Neural progenitor cell (in vitro differentiated cells): ENCODE measurements around the gene PHACTR2. TPM values are rescaled to one million over a fixed set of nuclear protein-coding genes. Genes with fewer than 3 reads are reported as not detected.

Experiments
- DNase-seq: peaks from one replicate; pipeline ENCODE4 v3.0.0-alpha.2; 2016; ENCODE audit warnings: low spot score
- H2AFZ ChIP-seq: fragments of 200-600 bp; sonication (generic); replicated peaks from 2 replicates; pipeline ENCODE4 v1.6.1; 2016; ENCODE audit warnings: antibody characterized with exemption
- H3F3A ChIP-seq: fragments of 200-600 bp; sonication (generic); 2 replicates; pipeline ENCODE4 v1.6.1; 2016; ENCODE audit warnings: antibody characterized with exemption, low read depth
- H3K27ac ChIP-seq: fragments of 200-600 bp; sonication (generic); 2 replicates; pipeline ENCODE4 v1.5.1; 2016; ENCODE audit warnings: mild to moderate bottlenecking
- H3K27me3 ChIP-seq: fragments of 200-600 bp; sonication (generic); 2 replicates; pipeline ENCODE4 v1.6.1; 2016; ENCODE audit warnings: mild to moderate bottlenecking, moderate library complexity
- H3K36me3 ChIP-seq: fragments of 200-600 bp; sonication (generic); 2 replicates; pipeline ENCODE4 v1.5.1; 2016
- H3K4me1 ChIP-seq: fragments of 200-600 bp; sonication (generic); 2 replicates; pipeline ENCODE4 v1.6.1; 2016; ENCODE audit warnings: mixed run types
- H3K4me2 ChIP-seq: fragments of 200-600 bp; sonication (generic); 2 replicates; pipeline ENCODE4 v1.6.1; 2016
- H3K4me3 ChIP-seq: fragments of 200-600 bp; sonication (generic); 2 replicates; pipeline ENCODE4 v1.5.1; 2016
- H3K79me2 ChIP-seq: fragments of 200-600 bp; sonication (generic); 2 replicates; pipeline ENCODE4 v1.6.1; 2016; ENCODE audit warnings: low read depth
- H3K9ac ChIP-seq: fragments of 200-600 bp; sonication (generic); 2 replicates; pipeline ENCODE4 v1.6.1; 2016
- H3K9me3 ChIP-seq: fragments of 200-600 bp; sonication (generic); 2 replicates; pipeline ENCODE4 v1.5.1; 2016; ENCODE audit warnings: low read depth
- H4K20me1 ChIP-seq: fragments of 200-600 bp; sonication (generic); 2 replicates; pipeline ENCODE4 v1.6.1; 2016; ENCODE audit warnings: low read depth
- H3K27ac Mint-ChIP-seq: 3 replicates; pipeline ENCODE4 v1.8.0; 2021; ENCODE audit warnings: mixed read lengths
- H3K27me3 Mint-ChIP-seq: 2 replicates; pipeline ENCODE4 v1.8.0; 2022; ENCODE audit warnings: low read depth, mild to moderate bottlenecking, inconsistent platforms, moderate library complexity, mixed read lengths; ENCODE audit not compliant: insufficient read depth
- H3K36me3 Mint-ChIP-seq: 3 replicates; pipeline ENCODE4 v1.8.0; 2021; ENCODE audit warnings: mixed read lengths
- H3K4me1 Mint-ChIP-seq: 3 replicates; pipeline ENCODE4 v1.8.0; 2021; ENCODE audit warnings: mixed read lengths
- H3K4me3 Mint-ChIP-seq: 3 replicates; pipeline ENCODE4 v1.8.0; 2021; ENCODE audit warnings: mild to moderate bottlenecking, moderate library complexity, mixed read lengths
- H3K9me3 Mint-ChIP-seq: 3 replicates; pipeline ENCODE4 v1.8.0; 2020; ENCODE audit warnings: mixed read lengths
- EZH2 ChIP-seq: fragments of 200-600 bp; sonication (generic); IDR thresholded peaks from 2 replicates; pipeline ENCODE4 v1.6.1; 2017; ENCODE audit warnings: antibody characterized with exemption, mild to moderate bottlenecking, moderate library complexity
- EZH2phosphoT487 ChIP-seq: fragments of 200-600 bp; sonication (generic); IDR thresholded peaks from 2 replicates; pipeline ENCODE4 v1.6.1; 2017; ENCODE audit warnings: antibody characterized with exemption
- total RNA-seq: library from RNA; depleted of rRNA; stranded (reverse); fragments of >200 nt; gene quantifications from 2 replicates; pipeline ENCODE4 v1.2.3, GENCODE V29; 2015; ENCODE audit warnings: low replicate concordance
- TF ChIP-seq, protein P1 (sequence below): fragments of 200-600 bp; sonication (generic); IDR thresholded peaks from 2 replicates; pipeline ENCODE4 v1.5.1; 2017; ENCODE audit warnings: antibody characterized with exemption, mild to moderate bottlenecking

PHACTR2 gene
- total RNA-seq, 1 donor from 2014 or later: 45.4 TPM

DNA sequence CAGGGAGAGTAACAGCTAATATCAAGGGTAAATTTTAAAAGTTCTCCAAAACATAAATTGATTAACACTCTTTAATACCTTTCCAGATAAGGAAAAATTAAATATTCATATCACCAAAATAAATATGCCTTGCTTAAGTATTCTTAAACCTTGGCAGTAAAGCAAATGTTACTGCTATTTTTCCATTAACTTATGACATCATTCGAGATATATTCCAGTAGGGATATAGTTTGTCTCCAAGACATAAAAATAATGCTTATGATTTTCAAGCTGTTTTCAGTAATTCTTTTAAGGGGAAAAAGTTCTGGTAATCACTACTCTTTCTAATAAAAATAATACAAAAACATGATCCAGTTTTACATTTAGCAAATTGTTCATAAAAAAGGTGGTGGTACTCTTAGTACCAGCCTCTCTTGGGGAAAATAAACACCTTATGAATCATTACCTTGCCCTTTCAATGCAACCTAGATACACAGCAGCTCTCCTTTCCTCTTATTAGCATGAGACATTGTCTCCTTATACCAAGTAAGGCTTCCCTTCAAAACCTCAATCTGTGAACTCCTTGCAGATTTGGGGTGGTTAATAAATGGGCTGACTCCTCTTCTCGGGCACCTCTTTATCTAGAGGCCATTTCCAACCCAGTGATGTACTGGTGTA is 133.9 kb downstream of the PHACTR2 start:
- DNase-seq: no peak
- Mint-ChIP-seq H3K4me1 (peaks cover 7% of the 10 kb centered on the region), H3K27me3 (no peaks in the 10 kb centered on the region), H3K9me3 (no peaks in the 10 kb centered on the region), H3K4me3 (no peak overlapping the region), H3K27ac (no peak overlapping the region), H3K36me3 (peaks cover 21% of the 10 kb centered on the region)
- Histone ChIP-seq H3K9ac (no peak overlapping the region), H3K27ac (no peak overlapping the region), H3K27me3 (no peaks in the 10 kb centered on the region), H4K20me1 (no peaks in the 10 kb centered on the region), H3K9me3 (no peaks in the 10 kb centered on the region), H3F3A (no peaks in the 10 kb centered on the region), H2AFZ (no peak overlapping the region), H3K36me3 (peaks cover 5% of the 10 kb centered on the region), H3K4me3 (no peak overlapping the region), H3K4me2 (no peak overlapping the region), H3K4me1 (no peaks in the 10 kb centered on the region), H3K79me2 (no peaks in the 10 kb centered on the region)
- no peak for TF ChIP-seq EZH2phosphoT487
- TF ChIP-seq, protein P1, sequence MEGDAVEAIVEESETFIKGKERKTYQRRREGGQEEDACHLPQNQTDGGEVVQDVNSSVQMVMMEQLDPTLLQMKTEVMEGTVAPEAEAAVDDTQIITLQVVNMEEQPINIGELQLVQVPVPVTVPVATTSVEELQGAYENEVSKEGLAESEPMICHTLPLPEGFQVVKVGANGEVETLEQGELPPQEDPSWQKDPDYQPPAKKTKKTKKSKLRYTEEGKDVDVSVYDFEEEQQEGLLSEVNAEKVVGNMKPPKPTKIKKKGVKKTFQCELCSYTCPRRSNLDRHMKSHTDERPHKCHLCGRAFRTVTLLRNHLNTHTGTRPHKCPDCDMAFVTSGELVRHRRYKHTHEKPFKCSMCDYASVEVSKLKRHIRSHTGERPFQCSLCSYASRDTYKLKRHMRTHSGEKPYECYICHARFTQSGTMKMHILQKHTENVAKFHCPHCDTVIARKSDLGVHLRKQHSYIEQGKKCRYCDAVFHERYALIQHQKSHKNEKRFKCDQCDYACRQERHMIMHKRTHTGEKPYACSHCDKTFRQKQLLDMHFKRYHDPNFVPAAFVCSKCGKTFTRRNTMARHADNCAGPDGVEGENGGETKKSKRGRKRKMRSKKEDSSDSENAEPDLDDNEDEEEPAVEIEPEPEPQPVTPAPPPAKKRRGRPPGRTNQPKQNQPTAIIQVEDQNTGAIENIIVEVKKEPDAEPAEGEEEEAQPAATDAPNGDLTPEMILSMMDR: no peak
- no peak for TF ChIP-seq EZH2

DNA sequence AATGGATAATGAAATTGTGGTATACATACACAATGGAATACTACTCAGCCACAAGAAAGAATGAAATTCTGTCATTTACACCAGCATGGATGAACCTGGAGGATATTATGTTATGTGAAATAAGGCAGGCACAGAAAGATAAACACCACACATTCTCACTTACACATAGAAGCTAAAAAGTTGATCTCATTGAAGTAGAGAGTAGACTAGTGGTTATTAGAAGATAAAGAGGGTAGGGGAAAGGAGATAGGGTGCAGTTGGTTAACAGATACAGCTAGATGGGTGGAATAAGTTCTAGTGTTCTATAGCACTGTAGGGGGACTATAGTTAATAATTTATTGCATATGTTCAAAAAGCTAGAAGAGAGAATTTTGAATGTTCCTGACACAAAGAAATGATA is 139.9 kb downstream of the PHACTR2 start:
- no peaks in the 10 kb centered on the region for H3K9me3 Mint-ChIP-seq

DNA sequence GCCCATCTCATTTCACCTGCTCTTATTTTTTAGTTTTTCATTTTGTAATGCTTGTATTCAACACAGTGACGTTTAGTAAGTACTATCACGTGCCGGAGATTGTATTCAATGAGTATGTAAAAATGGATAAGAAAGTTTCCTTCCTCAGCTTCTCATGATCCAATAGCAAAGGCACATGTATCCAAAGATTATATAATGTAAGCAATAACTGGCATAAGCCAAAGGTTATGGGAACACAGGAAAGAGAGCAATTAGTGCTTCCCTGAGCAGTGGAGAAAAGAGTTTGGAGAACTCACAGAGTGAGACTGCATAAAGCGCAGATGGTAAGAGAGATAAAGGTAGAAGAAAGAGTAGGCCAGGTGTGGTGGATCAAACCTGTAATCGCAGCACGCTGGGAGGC is 143.6 kb downstream of the PHACTR2 start:
- Mint-ChIP-seq H3K4me1 (peaks cover 5% of the 10 kb centered on the region), H3K36me3 (no peaks in the 10 kb centered on the region), H3K9me3 (no peaks in the 10 kb centered on the region), H3K4me3 (no peak overlapping the region), H3K27ac (no peak overlapping the region), H3K27me3 (no peaks in the 10 kb centered on the region)
- H3K9me3 ChIP-seq: no peaks in the 10 kb centered on the region
- H3K9ac ChIP-seq: no peak overlapping the region
- no peaks in the 10 kb centered on the region for H3F3A ChIP-seq
- H4K20me1 ChIP-seq: no peaks in the 10 kb centered on the region
- H3K4me2 ChIP-seq: no peak overlapping the region
- no peak overlapping the region for H3K4me3 ChIP-seq
- H3K4me1 ChIP-seq: no peaks in the 10 kb centered on the region
- no peaks in the 10 kb centered on the region for H3K36me3 ChIP-seq
- no peak for DNase-seq
- no peaks in the 10 kb centered on the region for H3K79me2 ChIP-seq
- H3K27me3 ChIP-seq: no peaks in the 10 kb centered on the region
- TF ChIP-seq EZH2 (no peak), EZH2phosphoT487 (no peak)
- TF ChIP-seq, protein P1: no peak
- no peak overlapping the region for H3K27ac ChIP-seq
- no peak overlapping the region for H2AFZ ChIP-seq

More for the DNA sequence above, 139.9 kb downstream of the PHACTR2 start:
- Mint-ChIP-seq H3K27me3 (no peaks in the 10 kb centered on the region), H3K4me1 (peaks cover 9% of the 10 kb centered on the region), H3K4me3 (no peak overlapping the region), H3K27ac (no peak overlapping the region), H3K36me3 (peaks cover 4% of the 10 kb centered on the region)
- Histone ChIP-seq H3K27me3 (no peaks in the 10 kb centered on the region), H3K27ac (no peak overlapping the region), H2AFZ (no peak overlapping the region), H3F3A (no peaks in the 10 kb centered on the region), H3K9ac (no peak overlapping the region), H3K4me1 (no peaks in the 10 kb centered on the region), H3K36me3 (peaks cover 5% of the 10 kb centered on the region), H3K79me2 (no peaks in the 10 kb centered on the region), H3K4me3 (no peak overlapping the region), H4K20me1 (no peaks in the 10 kb centered on the region), H3K9me3 (no peaks in the 10 kb centered on the region), H3K4me2 (no peak overlapping the region)
- TF ChIP-seq EZH2phosphoT487 (no peak), EZH2 (no peak)
- TF ChIP-seq, protein P1: no peak
- no peak for DNase-seq
